ENCODE measurements around the gene CD7. TPM values are rescaled to one million over a fixed set of nuclear protein-coding genes. Genes with fewer than 3 reads are reported as not detected.

Gene CD7
- total and polyA plus RNA-seq, 2 donors (not counting 3 experiments of a cell fraction or from before 2014, with no cell fraction given), result not detected

GRCh38 chr17:82319619-82320062 is 2.2 kb upstream of the CD7 start:
- H3K4me3 ChIP-seq (replicated peaks in 1 of 3; ENCODE audit: insufficient read depth in 1 of 3, low read depth in 1 of 3, low read length in 3 of 3), result no peak overlapping the region
- no peaks in the 10 kb centered on the region for H3K9me3 ChIP-seq (replicated peaks; ENCODE audit: control insufficient read depth, insufficient read depth, low read length)
- TF ChIP-seq FOS (IDR thresholded peaks at IDR 0.05; ENCODE audit: borderline replicate concordance, insufficient read depth, low read length) (no peak), JUN (IDR thresholded peaks at IDR 0.05; ENCODE audit: borderline replicate concordance, insufficient read depth, insufficient read length, low read depth) (no peak), MYC (IDR thresholded peaks at IDR 0.05; ENCODE audit: low read depth, low read length) (no peak), CTCF (IDR thresholded peaks at IDR 0.05; ENCODE audit: extremely low read depth in 1 of 2, insufficient read depth in 1 of 2, low read depth in 1 of 2, low read length in 2 of 2) (no peak), EZH2 (IDR thresholded peaks at IDR 0.05; ENCODE audit: borderline replicate concordance, low read depth, low read length, severe bottlenecking) (no peak), MAX (IDR thresholded peaks at IDR 0.05; ENCODE audit: insufficient read depth, insufficient read length) (no peak), POLR2A (IDR thresholded peaks at IDR 0.05; ENCODE audit: low read depth, low read length) (no peak), GATA2 (IDR thresholded peaks at IDR 0.05; ENCODE audit: insufficient read depth, insufficient read length, low read depth, low read length) (no peak), POLR2AphosphoS5 (IDR thresholded peaks at IDR 0.05; ENCODE audit: insufficient read depth, low read depth, low read length) (no peak)
- H3K27ac ChIP-seq (ENCODE audit: insufficient read depth, low read depth, low read length), result no peak overlapping the region
- dilution Hi-C loops (cut with MboI; ENCODE audit: extremely low pct_ligation_motif_present, low sequenced_read_pairs) (no loop called here), intact Hi-C loops (cut with micrococcal nuclease) (loop anchor here (2.0 kb wide), 2 partner anchors 75 to 83 kb away; no protein-coding TSS in a partner anchor)
- H4K20me1 ChIP-seq (replicated peaks; ENCODE audit: control insufficient read depth, extremely low read depth, insufficient read depth, low read length), result no peaks in the 10 kb centered on the region
- H3K36me3 ChIP-seq (ENCODE audit: control insufficient read depth in 2 of 2, extremely low read depth in 1 of 2, insufficient read depth in 2 of 2, low read length in 2 of 2), result no peaks in the 10 kb centered on the region
- ChIA-PET CTCF (interaction anchor here (1.9 to 2.1 kb wide), 2 partner anchors 16 to 19 kb away, joined by 4 to 10 read pairs; no protein-coding TSS in a partner anchor), POLR2A (no interaction called here)
- no peak overlapping the region for H3K9ac ChIP-seq (replicated peaks; ENCODE audit: extremely low read depth, insufficient read depth, low read length)
- H2AFZ ChIP-seq (ENCODE audit: low read depth, low read length), result no peak overlapping the region
- no TSS peak for BruUV-seq (replicated peaks)
- no peaks in the 10 kb centered on the region for H3K9me1 ChIP-seq (replicated peaks; ENCODE audit: control insufficient read depth, extremely low read depth, insufficient read depth, low read length)
- no peaks in the 10 kb centered on the region for H3K79me2 ChIP-seq (ENCODE audit: control insufficient read depth, insufficient read depth, low read length)
- H3K4me2 ChIP-seq (ENCODE audit: insufficient read depth, low read length), result no peak overlapping the region
- FAIRE-seq (no peak), DNase-seq (ENCODE audit: low read depth, low spot score) (no peak)
- H3K4me1 ChIP-seq (ENCODE audit: control insufficient read depth, extremely low read depth, insufficient read depth, low read length), result no peaks in the 10 kb centered on the region
- H3K27me3 ChIP-seq (ENCODE audit: control insufficient read depth in 2 of 2, insufficient read depth in 2 of 2, low read length in 2 of 2), result peaks cover 0 to 3% of the 10 kb centered on the region in 2 experiments

Measured in endothelial cell of umbilical vein (primary cell).